GM23338 (cell line): ENCODE measurements around the gene NCOA7. TPM values are rescaled to one million over a fixed set of nuclear protein-coding genes. Genes with fewer than 3 reads are reported as not detected.

Source experiments
- ATAC-seq: fragments of 200-7000 bp; cut with Tn5 transposase; 3 replicates; pipeline ENCODE4 v1.9.1; 2020
- DNase-seq: peaks from one replicate; pipeline ENCODE4 v3.0.0-alpha.2; 2015; ENCODE audit warnings: low spot score
- H2AFZ ChIP-seq: fragments of 200-600 bp; sonication (generic); 2 replicates; pipeline ENCODE4 v1.8.0; 2016; ENCODE audit warnings: antibody characterized with exemption, mild to moderate bottlenecking, moderate library complexity
- H3F3A ChIP-seq: fragments of 200-600 bp; sonication (generic); replicated peaks from 2 replicates; pipeline ENCODE4 v1.8.0; 2017; ENCODE audit warnings: antibody characterized with exemption, mixed run types, low read depth
- H3K27ac ChIP-seq: fragments of 200-600 bp; sonication (generic); 2 replicates; pipeline ENCODE4 v1.6.1; 2016; ENCODE audit warnings: low read depth
- H3K27me3 ChIP-seq: fragments of 200-600 bp; sonication (generic); 2 replicates; pipeline ENCODE4 v1.8.0; 2016; ENCODE audit warnings: mild to moderate bottlenecking, mixed run types, moderate library complexity; ENCODE audit not compliant: insufficient read depth
- H3K36me3 ChIP-seq: fragments of 200-600 bp; sonication (generic); 2 replicates; pipeline ENCODE4 v1.8.0; 2016; ENCODE audit warnings: mild to moderate bottlenecking; ENCODE audit not compliant: insufficient read depth
- H3K4me1 ChIP-seq: fragments of 200-600 bp; sonication (generic); 2 replicates; pipeline ENCODE4 v1.8.0; 2016; ENCODE audit warnings: mild to moderate bottlenecking, moderate library complexity; ENCODE audit not compliant: insufficient read depth
- H3K4me2 ChIP-seq: fragments of 200-600 bp; sonication (generic); 2 replicates; pipeline ENCODE4 v1.7.1; 2017; ENCODE audit warnings: mixed run types
- H3K4me3 ChIP-seq: fragments of 200-600 bp; sonication (generic); 2 replicates; pipeline ENCODE4 v1.6.1; 2016; ENCODE audit warnings: mixed run types
- H3K79me2 ChIP-seq: fragments of 200-600 bp; sonication (generic); replicated peaks from 2 replicates; pipeline ENCODE4 v1.8.0; 2017; ENCODE audit warnings: mild to moderate bottlenecking; ENCODE audit not compliant: insufficient read depth
- H3K9me2 ChIP-seq: fragments of 200-600 bp; sonication (generic); 2 replicates; pipeline ENCODE4 v1.8.0; 2017; ENCODE audit not compliant: insufficient read depth
- H4K20me1 ChIP-seq: fragments of 200-600 bp; sonication (generic); replicated peaks from 2 replicates; pipeline ENCODE4 v1.8.0; 2017; ENCODE audit warnings: mild to moderate bottlenecking; ENCODE audit not compliant: insufficient read depth
- H3K27ac Mint-ChIP-seq: 2 replicates; pipeline ENCODE4 v1.8.0; 2020; ENCODE audit warnings: inconsistent platforms, mild to moderate bottlenecking, moderate library complexity, mixed read lengths
- H3K27me3 Mint-ChIP-seq: 3 replicates; pipeline ENCODE4 v1.8.0; 2022; ENCODE audit warnings: low read depth, mild to moderate bottlenecking, moderate library complexity, mixed read lengths, inconsistent platforms; ENCODE audit not compliant: insufficient read depth, poor library complexity
- H3K36me3 Mint-ChIP-seq: 3 replicates; pipeline ENCODE4 v1.8.0; 2021; ENCODE audit warnings: low read depth, mild to moderate bottlenecking, inconsistent platforms, moderate library complexity, mixed read lengths
- H3K4me1 Mint-ChIP-seq: 3 replicates; pipeline ENCODE4 v1.8.0; 2020; ENCODE audit warnings: mild to moderate bottlenecking, inconsistent platforms, mixed read lengths
- H3K4me3 Mint-ChIP-seq: 3 replicates; pipeline ENCODE4 v1.8.0; 2021; ENCODE audit warnings: moderate library complexity, mild to moderate bottlenecking, inconsistent platforms, mixed read lengths
- H3K9me3 Mint-ChIP-seq: 3 replicates; pipeline ENCODE4 v1.8.0; 2020; ENCODE audit warnings: moderate library complexity, mild to moderate bottlenecking, inconsistent platforms, mixed read lengths
- ZNF114 ChIP-seq: fragments of 250-450 bp; sonication (Bioruptor Pico); IDR thresholded peaks from 2 replicates; pipeline ENCODE4 v1.5.0; 2020; ENCODE audit warnings: mild to moderate bottlenecking, moderate library complexity
- ZNF331 ChIP-seq: fragments of 250-450 bp; sonication (Bioruptor Pico); IDR thresholded peaks from 2 replicates; pipeline ENCODE4 v1.5.0; 2020; ENCODE audit warnings: low read depth, mild to moderate bottlenecking, moderate library complexity
- ZNF462 ChIP-seq: fragments of 250-450 bp; sonication (Bioruptor Pico); IDR thresholded peaks from 2 replicates; pipeline ENCODE4 v1.5.0; 2020; ENCODE audit warnings: mild to moderate bottlenecking, moderate library complexity
- polyA plus RNA-seq: library from polyadenylated mRNA; unstranded; fragments of >200 nt; fragmentation: Nextera tagmentation; extraction: Ambion mirVana; gene quantifications from 2 replicates; pipeline ENCODE4 v1.2.1, GENCODE V29; 2016
- total RNA-seq: library from RNA; depleted of rRNA; stranded (reverse); fragments of >200 nt; shearing (Covaris generic); gene quantifications from 2 replicates; pipeline ENCODE4 v1.2.3, GENCODE V29; 2014
- TF ChIP-seq, protein P1 (sequence below): IDR thresholded peaks from 2 replicates; pipeline ENCODE4 v1.6.1; 2016; ENCODE audit warnings: antibody characterized with exemption

NCOA7 gene
- total and polyA plus RNA-seq, 2 experiments from 2014 or later, result 9.3 to 15.7 TPM

GRCh38 chr6:125947615-125948014, 156.9 kb downstream of the NCOA7 start (continued):
- TF ChIP-seq, protein P1, sequence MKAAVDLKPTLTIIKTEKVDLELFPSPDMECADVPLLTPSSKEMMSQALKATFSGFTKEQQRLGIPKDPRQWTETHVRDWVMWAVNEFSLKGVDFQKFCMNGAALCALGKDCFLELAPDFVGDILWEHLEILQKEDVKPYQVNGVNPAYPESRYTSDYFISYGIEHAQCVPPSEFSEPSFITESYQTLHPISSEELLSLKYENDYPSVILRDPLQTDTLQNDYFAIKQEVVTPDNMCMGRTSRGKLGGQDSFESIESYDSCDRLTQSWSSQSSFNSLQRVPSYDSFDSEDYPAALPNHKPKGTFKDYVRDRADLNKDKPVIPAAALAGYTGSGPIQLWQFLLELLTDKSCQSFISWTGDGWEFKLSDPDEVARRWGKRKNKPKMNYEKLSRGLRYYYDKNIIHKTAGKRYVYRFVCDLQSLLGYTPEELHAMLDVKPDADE, result no peak
- TF ChIP-seq ZNF114 (CRISPR knock-in tag) (no peak), ZNF462 (no peak)

GRCh38 chr6:125948455-125948854, 157.7 kb downstream of the NCOA7 start:
- H3K4me3 ChIP-seq, result no peak overlapping the region
- peaks cover 3% of the 10 kb centered on the region; the same call in 1 of the 2 replicates for H3K4me1 ChIP-seq
- H3K27me3 ChIP-seq, result no peaks in the 10 kb centered on the region
- Mint-ChIP-seq H3K4me1 (peaks cover 7% of the 10 kb centered on the region), H3K27me3 (peaks cover 3% of the 10 kb centered on the region), H3K36me3 (peaks cover 5% of the 10 kb centered on the region; the same call in 2 of the 3 replicates), H3K4me3 (no peak overlapping the region), H3K27ac (no peak overlapping the region), H3K9me3 (peaks cover 16% of the 10 kb centered on the region)
- H2AFZ ChIP-seq, result no peak overlapping the region
- DNase-seq (no peak), ATAC-seq (no peak)
- no peak overlapping the region for H3K27ac ChIP-seq
- no peaks in the 10 kb centered on the region for H3K79me2 ChIP-seq
- no peak overlapping the region for H3K4me2 ChIP-seq
- no peaks in the 10 kb centered on the region for H3K36me3 ChIP-seq
- no peaks in the 10 kb centered on the region for H3K9me2 ChIP-seq
- no peaks in the 10 kb centered on the region for H4K20me1 ChIP-seq
- 0 out of 2 replicates have a peak, but pooled peaks cover 3% of the 10 kb centered on the region for H3F3A ChIP-seq
- TF ChIP-seq ZNF331 (CRISPR knock-in tag) (no peak), ZNF462 (no peak)
